ENCODE data around the gene GOLGA2. TPM values are rescaled to one million over a fixed set of nuclear protein-coding genes. Genes with fewer than 3 reads are reported as not detected.

GOLGA2 gene
- total RNA-seq, 2 experiments from 2014 or later: 44.3 to 48.3 TPM

GRCh38 chr9:128253140-128253990, 22.4 kb downstream of the GOLGA2 start:
- H3K27me3 ChIP-seq (ENCODE audit: control insufficient read depth in 1 of 2, insufficient read depth in 2 of 2, low read length in 2 of 2): no peaks in the 10 kb centered on the region
- H3K4me3 Mint-ChIP-seq: peak overlapping the region; percentile 20
- H3K4me1 ChIP-seq (ENCODE audit: insufficient read depth, low read length): peaks cover 20% of the 10 kb centered on the region
- H3K9me3 ChIP-seq (ENCODE audit: control insufficient read depth in 1 of 2, insufficient read depth in 1 of 2, low read length in 2 of 2): no peaks in the 10 kb centered on the region
- H3K27ac ChIP-seq (ENCODE audit: low read depth in 1 of 2, low read length in 2 of 2): no peak overlapping the region
- H3K9me3 Mint-ChIP-seq: no peaks in the 10 kb centered on the region
- POLR2A ChIA-PET: no interaction called here
- ATAC-seq (ENCODE audit: poor library complexity) (no peak), DNase-seq (peak in 1 of 14 experiments; percentile 33)
- peaks cover 20% of the 10 kb centered on the region for H3K36me3 ChIP-seq (ENCODE audit: insufficient read depth, low read length)
- H3K4me3 ChIP-seq (ENCODE audit: low read length): no peak overlapping the region
- H3K27me3 Mint-ChIP-seq: peaks cover 5% of the 10 kb centered on the region
- H3K36me3 Mint-ChIP-seq (ENCODE audit: low read depth): peaks cover 12% of the 10 kb centered on the region
- CTCF ChIA-PET: no interaction called here
- intact Hi-C loops (cut with DNase I, micrococcal nuclease): loop anchor here in 1 of 2 experiments (10.0 kb wide), 1 partner anchor 59 kb away; the partner anchor contains the start of gene CIZ1
- H3K27ac Mint-ChIP-seq: peak overlapping the region; percentile 20
- no peak for TF ChIP-seq CTCF (IDR thresholded peaks at IDR 0.05)
- peaks cover 22% of the 10 kb centered on the region for H3K4me1 Mint-ChIP-seq (ENCODE audit: low read depth)

- H3K4me1 Mint-ChIP-seq (ENCODE audit: low read depth): peaks cover 22% of the 10 kb centered on the region
- Histone ChIP-seq H3K27ac (ENCODE audit: low read depth in 1 of 2, low read length in 2 of 2) (no peak overlapping the region), H3K36me3 (ENCODE audit: insufficient read depth, low read length) (peaks cover 12% of the 10 kb centered on the region), H3K4me1 (ENCODE audit: insufficient read depth, low read length) (peaks cover 20% of the 10 kb centered on the region), H3K27me3 (ENCODE audit: control insufficient read depth in 1 of 2, insufficient read depth in 2 of 2, low read length in 2 of 2) (no peaks in the 10 kb centered on the region), H3K9me3 (ENCODE audit: control insufficient read depth in 1 of 2, insufficient read depth in 1 of 2, low read length in 2 of 2) (no peaks in the 10 kb centered on the region), H3K4me3 (ENCODE audit: low read length) (no peak overlapping the region)
- POLR2A ChIA-PET: no interaction called here
- peaks cover 5% of the 10 kb centered on the region for H3K27me3 Mint-ChIP-seq
- DNase-seq (no peak), ATAC-seq (ENCODE audit: poor library complexity) (no peak)
- H3K4me3 Mint-ChIP-seq: peak overlapping the region; percentile 20
- H3K27ac Mint-ChIP-seq: peak overlapping the region; percentile 20
- H3K36me3 Mint-ChIP-seq (ENCODE audit: low read depth): peaks cover 3% of the 10 kb centered on the region
- TF ChIP-seq CTCF (IDR thresholded peaks at IDR 0.05): no peak
- CTCF ChIA-PET: no interaction called here
- intact Hi-C loops (cut with DNase I, micrococcal nuclease): loop anchor here in 1 of 2 experiments (10.0 kb wide), 1 partner anchor 58 kb away; the partner anchor contains the start of gene CIZ1
- no peaks in the 10 kb centered on the region for H3K9me3 Mint-ChIP-seq
Measured at GRCh38 chr9:128252317-128253139, 23.3 kb downstream of the GOLGA2 start.

- no peak overlapping the region for H3K27ac ChIP-seq (ENCODE audit: low read depth in 1 of 2, low read length in 2 of 2)
- ChIA-PET POLR2A (no interaction called here), CTCF (no interaction called here)
- no peak overlapping the region for H3K4me3 ChIP-seq (ENCODE audit: low read length)
- Mint-ChIP-seq H3K4me1 (ENCODE audit: low read depth) (peaks cover 22% of the 10 kb centered on the region), H3K4me3 (peak overlapping the region; percentile 52), H3K27ac (peak overlapping the region; percentile 22), H3K36me3 (ENCODE audit: low read depth) (no peaks in the 10 kb centered on the region), H3K9me3 (no peaks in the 10 kb centered on the region), H3K27me3 (peaks cover 5% of the 10 kb centered on the region)
- intact Hi-C loops (cut with DNase I, micrococcal nuclease): loop anchor here (2.0 to 10.0 kb wide), 6 partner anchors 23 to 683 kb away; partner anchors contain the start of genes BBLN (in 1 of the 2), CIZ1 (in 1 of the 2) and SLC27A4 (in 1 of the 2)
- peaks cover 4% of the 10 kb centered on the region for H3K36me3 ChIP-seq (ENCODE audit: insufficient read depth, low read length)
- H3K4me1 ChIP-seq (ENCODE audit: insufficient read depth, low read length): peaks cover 20% of the 10 kb centered on the region
- ATAC-seq (ENCODE audit: poor library complexity) (no peak), DNase-seq (no peak)
- no peaks in the 10 kb centered on the region for H3K27me3 ChIP-seq (ENCODE audit: control insufficient read depth in 1 of 2, insufficient read depth in 2 of 2, low read length in 2 of 2)
- H3K9me3 ChIP-seq (ENCODE audit: control insufficient read depth in 1 of 2, insufficient read depth in 1 of 2, low read length in 2 of 2): no peaks in the 10 kb centered on the region
- no peak for TF ChIP-seq CTCF (IDR thresholded peaks at IDR 0.05)
Measured at GRCh38 chr9:128251732-128252100, 24.1 kb downstream of the GOLGA2 start.

Data from CD4-positive, alpha-beta T cell (primary cell).